Measurements from ENCODE around the gene KY. TPM values are rescaled to one million over a fixed set of nuclear protein-coding genes. Genes with fewer than 3 reads are reported as not detected.

KY gene
- total RNA-seq, 1 donor, result 10.5 TPM

- TF ChIP-seq CTCF (IDR thresholded peaks at IDR 0.05; ENCODE audit: insufficient read depth, low read length), result no peak
- H3K4me3 ChIP-seq (ENCODE audit: low read depth, low read length), result no peak overlapping the region
- DNase-seq (ENCODE audit: low read depth), result no peak
Measured at GRCh38 chr3:134646086-134646485, 4.7 kb downstream of the KY start.

- TF ChIP-seq CTCF (IDR thresholded peaks at IDR 0.05; ENCODE audit: insufficient read depth, low read length), result no peak
- no peak for DNase-seq (ENCODE audit: low read depth)
- no peak overlapping the region for H3K4me3 ChIP-seq (ENCODE audit: low read depth, low read length)
Measured at GRCh38 chr3:134645515-134645914, 5.3 kb downstream of the KY start.

- TF ChIP-seq CTCF (IDR thresholded peaks at IDR 0.05; ENCODE audit: insufficient read depth, low read length), result no peak
- no peak for DNase-seq (ENCODE audit: low read depth)
Measured at GRCh38 chr3:134644731-134645514, 5.9 kb downstream of the KY start.

GRCh38 chr3:134643150-134643675 is 7.6 kb downstream of the KY start:
- no peak overlapping the region for H3K4me3 ChIP-seq (ENCODE audit: low read depth, low read length)
- DNase-seq (ENCODE audit: low read depth), result no peak
- TF ChIP-seq CTCF (IDR thresholded peaks at IDR 0.05; ENCODE audit: insufficient read depth, low read length), result no peak

More at GRCh38 chr3:134644731-134645514, 5.9 kb downstream of the KY start:
- H3K4me3 ChIP-seq (ENCODE audit: low read depth, low read length), result no peak overlapping the region

GRCh38 chr3:134642445-134643149 is 8.2 kb downstream of the KY start:
- DNase-seq (ENCODE audit: low read depth), result no peak
- TF ChIP-seq CTCF (IDR thresholded peaks at IDR 0.05; ENCODE audit: insufficient read depth, low read length), result no peak
- no peak overlapping the region for H3K4me3 ChIP-seq (ENCODE audit: low read depth, low read length)

- H3K4me3 ChIP-seq (ENCODE audit: low read depth, low read length), result no peak overlapping the region
- no peak for DNase-seq (ENCODE audit: low read depth)
- no peak for TF ChIP-seq CTCF (IDR thresholded peaks at IDR 0.05; ENCODE audit: insufficient read depth, low read length)
Measured at GRCh38 chr3:134641671-134642300, 9.0 kb downstream of the KY start.

Measured in fibroblast of the aortic adventitia (primary cell).